Fibroblast of gingiva (primary cell): Measurements from ENCODE around the gene VPS16.

Experiments used
- DNase-seq: peaks from one replicate; pipeline ENCODE4 v3.0.0-alpha.2; 2011; ENCODE audit warnings: low read depth

Gene VPS16

GRCh38 chr20:2835331-2835796 is 5.2 kb upstream of the VPS16 start:
- DNase-seq: no peak

GRCh38 chr20:2836035-2836434 is 4.5 kb upstream of the VPS16 start:
- no peak for DNase-seq

GRCh38 chr20:2837221-2837960 is 3.2 kb upstream of the VPS16 start:
- no peak for DNase-seq

DNA sequence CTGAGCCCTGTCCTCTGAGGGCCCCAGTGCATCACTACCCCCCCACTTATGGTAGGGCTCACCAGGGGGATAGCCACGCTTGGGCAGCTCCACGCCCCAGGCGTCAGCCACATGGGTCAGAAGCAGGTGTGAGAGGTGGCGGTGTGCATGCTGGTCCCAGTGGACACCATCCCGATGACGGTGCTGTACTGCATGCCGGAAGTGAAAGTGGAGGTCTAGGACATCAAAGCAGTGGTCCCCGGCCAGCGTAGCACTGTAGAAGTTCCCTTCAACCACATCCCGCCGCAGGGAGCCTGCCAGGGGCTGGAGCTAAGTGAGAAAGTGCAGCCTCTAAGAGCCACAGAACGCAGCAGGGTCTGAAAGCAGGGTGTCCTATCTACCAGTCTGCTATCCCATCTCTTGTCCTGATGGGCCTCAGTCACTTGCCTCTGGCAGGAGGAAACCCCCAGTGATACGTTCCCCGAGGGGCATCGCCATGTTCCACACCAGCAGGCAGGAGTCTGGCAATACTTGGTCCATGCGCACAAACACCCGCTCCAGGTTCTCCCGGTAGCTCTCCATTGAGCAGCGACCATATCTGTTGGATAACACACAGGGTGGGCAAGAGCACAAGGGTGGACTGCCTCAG is 2.3 kb upstream of the VPS16 start:
- no peak for DNase-seq

GRCh38 chr20:2838847-2839671 is 1.5 kb upstream of the VPS16 start:
- no peak for DNase-seq

GRCh38 chr20:2839732-2840137 is 810 bp upstream of the VPS16 start:
- DNase-seq: no peak

DNA sequence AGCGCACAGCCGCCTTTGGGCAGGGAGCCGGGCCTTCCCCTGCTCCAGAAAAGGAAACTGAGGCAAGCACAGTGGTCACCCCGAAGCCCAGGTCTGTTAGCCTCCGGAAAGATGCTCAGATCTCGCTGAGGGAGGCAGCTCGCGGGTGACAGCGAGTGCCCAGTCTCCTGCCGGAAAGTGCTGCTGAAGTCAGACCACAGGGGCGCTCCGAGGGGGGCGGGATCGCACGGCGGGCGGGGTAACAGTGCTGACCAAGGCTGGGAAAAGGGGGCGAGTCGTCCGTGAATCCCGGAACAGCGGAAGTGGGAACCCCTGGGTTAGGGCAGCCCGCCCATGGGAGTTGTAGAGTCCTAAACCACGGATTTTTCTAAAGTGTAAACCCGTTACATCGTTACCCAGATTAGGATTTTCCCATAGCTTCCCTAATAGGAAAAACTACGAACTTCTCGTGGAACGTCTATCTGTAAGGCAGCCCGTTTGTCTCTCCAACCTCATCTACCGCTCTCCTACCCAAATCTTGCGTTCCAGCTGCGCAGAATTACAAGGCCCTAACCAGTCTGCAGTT is 504 bp downstream of the VPS16 start:
- peak; percentile 75 for DNase-seq

GRCh38 chr20:2845607-2846006 is 5.1 kb downstream of the VPS16 start:
- DNase-seq: no peak

- no peak for DNase-seq
These were observed 6.2 kb downstream of the VPS16 start for GRCh38 chr20:2846698-2847097.

GRCh38 chr20:2847802-2848201 is 7.3 kb downstream of the VPS16 start:
- DNase-seq: no peak

DNA sequence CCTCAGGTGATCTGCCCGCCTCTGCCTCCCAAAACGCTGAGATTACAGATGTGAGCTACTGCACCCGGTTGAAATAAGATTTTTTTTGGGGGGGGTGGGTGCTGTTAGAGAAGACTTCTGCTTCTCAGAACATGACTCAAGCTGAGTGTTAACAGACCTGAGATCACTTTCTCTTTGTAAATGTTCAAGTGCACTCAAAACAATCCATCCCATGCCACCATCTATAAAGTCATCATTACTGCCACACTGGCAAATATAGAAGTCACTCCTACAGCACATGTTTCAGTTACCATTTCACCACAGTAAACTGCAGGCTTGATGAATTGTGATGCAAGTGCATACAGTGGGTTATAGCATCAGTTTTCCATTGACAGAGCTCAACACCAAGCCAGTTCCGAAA is 9.0 kb downstream of the VPS16 start:
- DNase-seq: no peak

GRCh38 chr20:2851086-2851485 is 10.5 kb downstream of the VPS16 start:
- no peak for DNase-seq

GRCh38 chr20:2858591-2858990 is 18.0 kb downstream of the VPS16 start:
- peak; percentile 74 for DNase-seq

- DNase-seq: peak; percentile 96
These were observed 19.0 kb downstream of the VPS16 start for GRCh38 chr20:2859330-2860121.

DNA sequence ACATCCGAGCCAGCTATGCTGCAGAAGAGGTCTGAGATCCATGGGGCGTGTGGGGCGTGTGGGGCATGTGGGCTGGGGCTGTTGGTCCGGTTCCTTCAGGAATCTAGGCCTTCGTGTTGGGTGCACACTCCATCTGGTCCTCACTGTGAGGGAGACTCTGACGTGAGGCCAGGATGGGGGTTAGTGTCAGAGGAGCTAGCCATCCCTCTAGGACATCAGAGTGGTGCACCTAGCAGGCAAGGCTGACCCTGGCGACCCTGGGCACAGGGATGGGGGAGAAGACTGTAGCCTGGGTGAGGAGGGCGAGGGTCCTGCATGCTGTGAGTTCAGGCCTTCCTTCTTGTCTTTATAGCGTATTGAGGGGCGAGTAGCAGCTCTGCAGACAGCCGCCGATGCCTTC is 24.1 kb downstream of the VPS16 start:
- no peak for DNase-seq

DNA sequence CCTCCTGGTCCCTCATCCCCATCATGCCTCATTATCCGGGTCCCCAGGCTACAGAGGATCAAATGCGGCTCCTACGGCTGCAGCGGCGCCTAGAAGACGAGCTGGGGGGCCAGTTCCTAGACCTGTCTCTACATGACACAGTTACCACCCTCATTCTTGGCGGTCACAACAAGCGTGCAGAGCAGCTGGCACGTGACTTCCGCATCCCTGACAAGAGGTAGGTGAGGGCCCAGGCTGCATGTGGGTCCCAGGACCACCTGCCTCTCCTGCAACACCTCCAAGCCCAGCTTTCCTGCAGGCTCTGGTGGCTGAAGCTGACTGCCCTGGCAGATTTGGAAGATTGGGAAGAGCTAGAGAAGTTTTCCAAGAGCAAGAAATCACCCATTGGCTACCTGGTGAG is 24.6 kb downstream of the VPS16 start:
- no peak for DNase-seq

- DNase-seq: no peak
These were observed 25.1 kb downstream of the VPS16 start for GRCh38 chr20:2865630-2866029.

DNA sequence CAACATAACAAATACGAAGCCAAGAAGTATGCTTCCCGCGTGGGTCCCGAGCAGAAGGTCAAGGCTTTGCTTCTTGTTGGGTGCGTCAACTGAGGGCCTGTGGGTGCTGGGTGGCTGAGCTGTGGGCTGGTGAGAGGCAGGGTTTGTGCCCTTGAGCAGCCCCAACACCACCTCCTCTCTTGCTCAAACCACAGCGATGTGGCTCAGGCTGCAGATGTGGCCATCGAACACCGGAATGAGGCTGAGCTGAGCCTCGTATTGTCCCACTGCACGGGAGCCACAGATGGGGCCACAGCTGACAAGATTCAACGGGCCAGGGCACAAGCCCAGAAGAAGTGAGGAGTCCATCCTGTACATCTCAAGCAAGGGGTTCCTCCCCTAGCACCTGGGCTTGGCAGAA is 25.7 kb downstream of the VPS16 start:
- no peak for DNase-seq

DNA sequence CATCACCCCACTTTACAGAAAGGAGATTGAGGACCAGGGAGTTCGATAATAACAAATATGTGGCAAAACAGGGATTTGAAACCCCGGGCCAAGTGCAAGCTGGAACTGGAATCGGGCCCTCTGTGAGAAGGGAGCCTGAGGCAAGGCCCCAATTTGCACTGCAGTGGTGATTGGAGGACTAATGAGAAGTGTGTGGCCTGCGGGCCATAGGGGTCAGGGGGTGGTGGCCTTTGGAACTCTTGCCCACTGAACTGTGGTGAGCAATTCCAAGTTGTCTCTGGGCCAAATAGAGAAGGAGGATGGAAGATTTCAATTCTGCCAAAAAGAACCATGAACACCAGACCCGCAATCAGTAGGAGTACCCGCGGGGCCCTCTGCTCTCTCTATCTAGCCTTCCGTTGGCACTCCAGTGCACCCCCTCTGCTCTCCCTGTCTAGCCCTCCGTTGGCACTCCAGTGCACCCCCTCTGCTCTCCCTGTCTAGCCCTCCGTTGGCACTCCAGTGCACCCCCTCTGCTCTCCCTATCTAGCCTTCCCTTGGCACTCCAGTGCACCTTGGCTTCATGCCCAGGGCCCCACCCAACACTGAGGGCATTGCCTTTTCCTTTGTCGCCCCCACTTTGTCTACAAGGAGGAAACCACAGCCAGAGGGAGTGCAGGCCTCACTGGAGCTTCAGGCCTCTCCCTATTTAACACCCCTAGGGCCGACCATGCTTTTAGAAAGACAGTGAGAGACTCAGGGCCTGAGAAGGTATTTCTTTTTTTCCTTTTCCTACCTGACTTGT is 26.7 kb downstream of the VPS16 start:
- no peak for DNase-seq

DNA sequence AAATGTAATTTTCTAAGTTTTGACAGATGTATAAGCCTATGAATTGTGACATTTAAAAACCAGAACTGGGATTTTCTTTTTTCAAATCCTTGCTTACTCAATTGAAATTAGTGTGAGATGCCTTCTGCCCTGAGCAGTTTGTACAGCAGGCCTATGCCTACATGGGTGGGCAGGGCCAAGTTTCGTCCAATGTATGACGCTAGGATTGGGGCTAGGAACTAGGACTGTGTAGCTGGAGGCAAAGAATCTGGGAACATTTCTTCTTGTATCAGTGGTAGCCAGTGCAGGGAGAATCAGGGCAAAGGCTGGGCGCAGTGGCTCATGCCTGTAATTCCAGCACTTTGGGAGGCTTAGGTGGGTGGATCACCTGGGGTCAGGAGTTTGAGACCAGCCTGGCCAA is 28.8 kb downstream of the VPS16 start:
- DNase-seq: no peak

GRCh38 chr20:2871111-2871465 is 30.5 kb downstream of the VPS16 start:
- DNase-seq: peak; percentile 45
